Right atrium auricular region (tissue), 2 donors: Measurements from ENCODE around the gene KRT75. TPM values are rescaled to one million over a fixed set of nuclear protein-coding genes. Genes with fewer than 3 reads are reported as not detected.

Experiments
- DNase-seq: peaks from one replicate; pipeline ENCODE4 v3.0.0-alpha.2; 2019; ENCODE audit warnings: low spot score
- H3K27ac ChIP-seq, 2 donors: fragments of 200-600 bp; sonication (generic); 1 replicate in 1 of 2; 2 replicates in 1 of 2; pipeline ENCODE4 v1.5.1; 2016 to 2019
- H3K27me3 ChIP-seq, 2 donors: fragments of 200-600 bp; sonication (generic); one replicate each; pipeline versions ENCODE4 v1.5.1 to v1.6.0; 2017 to 2019
- H3K36me3 ChIP-seq: fragments of 200-600 bp; sonication (generic); one replicate; pipeline ENCODE4 v1.5.1; 2016
- H3K4me1 ChIP-seq, 2 donors: fragments of 200-600 bp; sonication (generic); one replicate each; pipeline versions ENCODE4 v1.5.1 to v1.6.0; 2017 to 2019
- H3K4me3 ChIP-seq, 2 donors: fragments of 200-600 bp; sonication (generic); 1 replicate in 1 of 2; 2 replicates in 1 of 2; pipeline ENCODE4 v1.5.1; 2017 to 2019; ENCODE audit warnings: mild to moderate bottlenecking in 1 of 2, moderate library complexity in 1 of 2
- H3K9me3 ChIP-seq, 2 donors: fragments of 200-600 bp; sonication (generic); one replicate each; pipeline ENCODE4 v1.5.1; 2019
- total RNA-seq, 2 donors: library from RNA; depleted of rRNA; stranded (reverse); fragments of >200 nt; gene quantifications; one replicate each; pipeline ENCODE4 v1.1.0, GENCODE V29; 2016
- TF ChIP-seq, protein P1 (sequence below), 2 donors: fragments of 200-600 bp; sonication (generic); IDR thresholded peaks; one replicate each; pipeline ENCODE4 v1.5.1; 2019; ENCODE audit warnings: antibody characterized with exemption in 2 of 2

KRT75 gene
- total RNA-seq, 2 donors from 2014 or later: not detected

DNA sequence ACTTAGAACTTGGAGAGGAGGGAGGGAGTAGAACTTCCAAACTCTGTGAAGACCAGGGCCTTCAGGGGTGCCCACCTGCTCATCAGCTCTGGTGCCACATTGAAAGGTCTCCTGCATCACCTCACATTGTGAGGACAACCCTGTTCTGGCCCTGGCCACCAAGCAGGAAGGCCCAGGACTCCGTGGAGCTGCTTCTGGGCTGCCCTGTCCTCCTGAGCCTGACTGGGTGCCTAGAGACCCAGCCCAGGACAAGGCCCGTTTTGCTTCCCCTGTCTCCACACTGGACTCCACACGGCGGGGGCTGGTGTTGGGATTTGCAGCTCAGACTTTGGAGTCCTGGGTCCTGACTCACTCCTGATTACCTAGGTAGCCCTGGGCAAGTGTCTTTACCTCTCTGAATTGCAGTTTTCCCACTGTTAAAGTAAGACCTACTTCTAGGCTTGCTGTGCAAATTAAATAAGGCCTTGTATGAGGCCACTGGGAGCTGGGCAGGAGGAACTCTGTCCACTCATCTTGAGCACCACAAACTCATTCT is 15.5 kb downstream of the KRT75 start:
- H3K27me3 ChIP-seq: no peaks in the 10 kb centered on the region
- no peak overlapping the region for H3K27ac ChIP-seq
- H3K9me3 ChIP-seq: no peaks in the 10 kb centered on the region
- no peaks in the 10 kb centered on the region for H3K36me3 ChIP-seq
- no peak for DNase-seq
- H3K4me1 ChIP-seq: peaks cover 0 to 8% of the 10 kb centered on the region in 2 donors
- TF ChIP-seq, protein P1, sequence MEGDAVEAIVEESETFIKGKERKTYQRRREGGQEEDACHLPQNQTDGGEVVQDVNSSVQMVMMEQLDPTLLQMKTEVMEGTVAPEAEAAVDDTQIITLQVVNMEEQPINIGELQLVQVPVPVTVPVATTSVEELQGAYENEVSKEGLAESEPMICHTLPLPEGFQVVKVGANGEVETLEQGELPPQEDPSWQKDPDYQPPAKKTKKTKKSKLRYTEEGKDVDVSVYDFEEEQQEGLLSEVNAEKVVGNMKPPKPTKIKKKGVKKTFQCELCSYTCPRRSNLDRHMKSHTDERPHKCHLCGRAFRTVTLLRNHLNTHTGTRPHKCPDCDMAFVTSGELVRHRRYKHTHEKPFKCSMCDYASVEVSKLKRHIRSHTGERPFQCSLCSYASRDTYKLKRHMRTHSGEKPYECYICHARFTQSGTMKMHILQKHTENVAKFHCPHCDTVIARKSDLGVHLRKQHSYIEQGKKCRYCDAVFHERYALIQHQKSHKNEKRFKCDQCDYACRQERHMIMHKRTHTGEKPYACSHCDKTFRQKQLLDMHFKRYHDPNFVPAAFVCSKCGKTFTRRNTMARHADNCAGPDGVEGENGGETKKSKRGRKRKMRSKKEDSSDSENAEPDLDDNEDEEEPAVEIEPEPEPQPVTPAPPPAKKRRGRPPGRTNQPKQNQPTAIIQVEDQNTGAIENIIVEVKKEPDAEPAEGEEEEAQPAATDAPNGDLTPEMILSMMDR (IDR thresholded peaks at IDR 0.05): no peak
- H3K4me3 ChIP-seq: no peak overlapping the region

- TF ChIP-seq, protein P1 (IDR thresholded peaks at IDR 0.05): no peak
- H3K27ac ChIP-seq: peak overlapping the region in 1 of 2 donors; percentile 80
- H3K36me3 ChIP-seq: no peaks in the 10 kb centered on the region
- no peak for DNase-seq
- peaks cover 0 to 8% of the 10 kb centered on the region in 2 donors for H3K4me1 ChIP-seq
- H3K27me3 ChIP-seq: no peaks in the 10 kb centered on the region
- no peak overlapping the region for H3K4me3 ChIP-seq
- no peaks in the 10 kb centered on the region for H3K9me3 ChIP-seq
Measured at GRCh38 chr12:52417740-52418139, 16.4 kb downstream of the KRT75 start.

GRCh38 chr12:52416795-52417194 is 17.4 kb downstream of the KRT75 start:
- TF ChIP-seq, protein P1 (IDR thresholded peaks at IDR 0.05): no peak
- no peaks in the 10 kb centered on the region for H3K27me3 ChIP-seq
- H3K36me3 ChIP-seq: no peaks in the 10 kb centered on the region
- peaks cover 0 to 8% of the 10 kb centered on the region in 2 donors for H3K4me1 ChIP-seq
- H3K4me3 ChIP-seq: no peak overlapping the region
- DNase-seq: peak; percentile 67
- H3K9me3 ChIP-seq: no peaks in the 10 kb centered on the region
- H3K27ac ChIP-seq: peak overlapping the region; percentile 58 to 80

GRCh38 chr12:52415870-52416750 is 18.1 kb downstream of the KRT75 start:
- H3K27ac ChIP-seq: peak overlapping the region in 1 of 2 donors; percentile 80
- H3K36me3 ChIP-seq: no peaks in the 10 kb centered on the region
- no peaks in the 10 kb centered on the region for H3K9me3 ChIP-seq
- H3K4me3 ChIP-seq: no peak overlapping the region
- peaks cover 0 to 8% of the 10 kb centered on the region in 2 donors for H3K4me1 ChIP-seq
- peak; percentile 86 for DNase-seq
- no peaks in the 10 kb centered on the region for H3K27me3 ChIP-seq
- TF ChIP-seq, protein P1 (IDR thresholded peaks at IDR 0.05): no peak

DNA sequence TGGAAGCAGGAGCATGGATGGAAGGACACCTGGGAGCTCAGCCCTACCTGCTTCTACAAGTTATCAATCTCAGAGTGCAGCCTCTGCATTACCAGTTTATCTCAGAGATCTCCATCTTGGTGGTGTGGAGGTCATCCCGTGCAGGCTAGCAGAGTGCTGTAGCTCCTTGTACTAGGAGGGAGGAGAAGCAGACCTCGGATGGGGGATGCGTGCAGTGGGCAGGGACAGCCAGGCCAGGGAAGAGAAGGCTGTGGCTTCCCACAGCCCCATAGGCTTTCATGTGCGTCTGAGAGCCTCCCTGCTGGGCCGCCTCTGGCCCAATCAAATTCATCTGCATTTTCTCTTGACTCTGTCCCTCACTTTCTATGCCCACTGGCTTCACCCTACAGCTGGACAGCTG is 19.2 kb downstream of the KRT75 start:
- Histone ChIP-seq H3K36me3 (no peaks in the 10 kb centered on the region), H3K4me3 (no peak overlapping the region), H3K27ac (no peak overlapping the region), H3K9me3 (no peaks in the 10 kb centered on the region), H3K4me1 (peaks cover 0 to 8% of the 10 kb centered on the region in 2 donors), H3K27me3 (no peaks in the 10 kb centered on the region)
- no peak for DNase-seq
- TF ChIP-seq, protein P1 (IDR thresholded peaks at IDR 0.05): no peak
